Naive B cell (primary cell): Measurements from ENCODE around the gene TRAPPC10. TPM values are rescaled to one million over a fixed set of nuclear protein-coding genes. Genes with fewer than 3 reads are reported as not detected.
A peak's percentile ranks its signal among the peaks of the same experiment; 100 is the strongest.
"Not testable (repeated sequence)": the region's sequence is repeated elsewhere in the genome, so short reads cannot be mapped to it uniquely, and the experiment has no call there.

ENCODE experiments used
- ATAC-seq, 2 donors: fragments of 150-1000 bp; cut with Tn5 transposase; 2 replicates each; pipeline ENCODE4 v1.10.0; 2021; ENCODE audit warnings: low read depth in 2 of 2, mild to moderate bottlenecking in 2 of 2, moderate library complexity in 2 of 2
- DNase-seq: peaks from one replicate; pipeline ENCODE4 v3.0.0; 2022
- H3K27ac Mint-ChIP-seq, 6 donors: one replicate each; pipeline ENCODE4 v1.8.0; 2020 to 2022; ENCODE audit warnings: mild to moderate bottlenecking in 6 of 6, mixed read lengths in 6 of 6, moderate library complexity in 5 of 6, inconsistent platforms in 2 of 6
- H3K27me3 Mint-ChIP-seq, 3 donors: one replicate each; pipeline ENCODE4 v1.8.0; 2021 to 2022; ENCODE audit warnings: mixed read lengths in 3 of 3, mild to moderate bottlenecking in 1 of 3
- H3K36me3 Mint-ChIP-seq, 2 donors: one replicate each; pipeline ENCODE4 v1.8.0; 2020 to 2022; ENCODE audit warnings: mixed read lengths in 2 of 2, inconsistent platforms in 1 of 2, mild to moderate bottlenecking in 1 of 2
- H3K4me1 Mint-ChIP-seq, 3 donors: one replicate each; pipeline ENCODE4 v1.8.0; 2020 to 2022; ENCODE audit warnings: mixed read lengths in 3 of 3, inconsistent platforms in 1 of 3, mild to moderate bottlenecking in 1 of 3, moderate library complexity in 1 of 3
- H3K4me3 Mint-ChIP-seq, 8 donors: one replicate each; pipeline ENCODE4 v1.8.0; 2020 to 2022; ENCODE audit warnings: mild to moderate bottlenecking in 8 of 8, mixed read lengths in 8 of 8, moderate library complexity in 8 of 8, inconsistent platforms in 2 of 8
- H3K9me3 Mint-ChIP-seq, 7 donors: one replicate each; pipeline ENCODE4 v1.8.0; 2020 to 2022; ENCODE audit warnings: mixed read lengths in 7 of 7, mild to moderate bottlenecking in 5 of 7, inconsistent platforms in 2 of 7, moderate library complexity in 1 of 7
- polyA plus RNA-seq, 6 donors: library from polyadenylated mRNA; unstranded; fragments of 300-500 nt; fragmentation: Illumina TruSeq; gene quantifications; one replicate each; pipeline ENCODE4 v1.2.3, GENCODE V29; 2021; ENCODE audit warnings: low read depth in 6 of 6

The TRAPPC10 gene
- polyA plus RNA-seq, 6 donors from 2014 or later = 23.9 to 32.2 (median 28.0) TPM

DNA sequence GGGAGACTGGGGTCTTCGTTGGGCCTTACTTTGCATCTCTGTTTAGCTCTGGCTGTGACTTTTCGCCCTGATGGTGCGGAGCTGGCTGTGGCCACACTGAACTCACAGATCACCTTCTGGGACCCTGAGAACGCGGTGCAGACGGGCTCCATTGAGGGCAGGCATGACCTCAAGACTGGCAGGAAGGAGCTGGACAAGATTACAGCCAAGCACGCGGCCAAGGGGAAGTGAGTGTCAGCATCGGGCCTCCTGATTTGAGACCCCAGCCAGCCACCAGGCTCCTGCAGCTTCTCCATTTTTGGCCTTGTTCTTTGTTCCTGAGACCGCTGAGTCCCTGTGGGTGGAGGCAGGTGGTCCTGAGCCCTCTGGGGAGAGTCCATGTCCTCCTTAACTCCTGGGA is 110.0 kb downstream of the TRAPPC10 start:
- ATAC-seq, H3K27me3 Mint-ChIP-seq, H3K36me3 Mint-ChIP-seq, H3K4me1 Mint-ChIP-seq, H3K4me3 Mint-ChIP-seq, H3K9me3 Mint-ChIP-seq, H3K27ac Mint-ChIP-seq, DNase-seq: not testable (repeated sequence)

GRCh38 chr21:44127827-44128226 is 115.7 kb downstream of the TRAPPC10 start:
- not testable (repeated sequence) for H3K27me3 Mint-ChIP-seq, ATAC-seq, DNase-seq, H3K36me3 Mint-ChIP-seq, H3K27ac Mint-ChIP-seq, H3K4me3 Mint-ChIP-seq, H3K4me1 Mint-ChIP-seq, H3K9me3 Mint-ChIP-seq

DNA sequence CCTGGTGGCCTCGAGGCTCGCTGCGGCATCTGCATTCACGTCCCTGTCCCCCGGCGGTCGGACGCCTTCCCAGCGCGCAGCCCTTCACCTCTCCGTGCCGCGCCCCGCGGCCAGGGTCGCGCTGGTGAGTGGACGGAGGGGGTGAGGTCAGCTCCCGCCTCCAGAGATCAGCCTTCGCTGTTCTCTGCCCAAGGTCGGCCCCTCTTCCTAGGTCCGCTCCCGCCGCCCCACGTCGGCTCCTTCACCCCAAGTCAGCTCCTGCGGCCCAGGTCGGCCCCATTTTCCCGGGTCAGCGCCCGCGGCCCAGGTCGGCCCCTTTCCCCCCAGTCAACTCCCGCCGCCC is 121.6 kb downstream of the TRAPPC10 start:
- peak overlapping the region in 3 of 8 donors; percentile 41 to 51 (median 42) for H3K4me3 Mint-ChIP-seq
- H3K9me3 Mint-ChIP-seq, ATAC-seq, H3K36me3 Mint-ChIP-seq, DNase-seq, H3K4me1 Mint-ChIP-seq, H3K27me3 Mint-ChIP-seq, H3K27ac Mint-ChIP-seq: not testable (repeated sequence)

DNA sequence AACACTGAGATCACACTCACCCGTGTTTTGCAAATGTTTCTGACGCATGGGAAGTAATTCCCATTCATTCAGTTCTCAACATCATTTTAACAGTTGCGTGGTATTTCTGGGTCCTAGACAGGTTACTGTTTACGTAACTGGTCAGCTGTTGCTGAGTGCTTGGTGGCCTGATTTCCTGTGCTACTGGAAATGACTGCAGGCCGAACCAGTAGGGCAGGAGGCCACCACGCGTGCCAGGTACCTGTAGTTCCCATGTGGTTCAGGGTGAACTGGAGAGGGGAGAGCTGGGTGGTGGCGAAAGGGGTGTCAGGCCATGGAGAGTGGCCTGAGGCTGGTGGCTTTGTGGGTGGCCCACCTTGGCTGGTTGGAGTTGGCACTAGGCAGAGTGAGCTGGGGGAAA is 122.6 kb downstream of the TRAPPC10 start:
- not testable (repeated sequence) for H3K9me3 Mint-ChIP-seq, H3K36me3 Mint-ChIP-seq, DNase-seq, H3K4me1 Mint-ChIP-seq, ATAC-seq, H3K27me3 Mint-ChIP-seq, H3K4me3 Mint-ChIP-seq, H3K27ac Mint-ChIP-seq

GRCh38 chr21:44138039-44138438 is 125.9 kb downstream of the TRAPPC10 start:
- DNase-seq, H3K27ac Mint-ChIP-seq, H3K4me3 Mint-ChIP-seq, H3K9me3 Mint-ChIP-seq, H3K4me1 Mint-ChIP-seq, H3K36me3 Mint-ChIP-seq, H3K27me3 Mint-ChIP-seq: not testable (repeated sequence)
- ATAC-seq = peak; percentile 40 to 51

GRCh38 chr21:44139787-44140551 is 127.9 kb downstream of the TRAPPC10 start:
- peak in 1 of 2 donors; percentile 10 for ATAC-seq

GRCh38 chr21:44140552-44140932 is 128.4 kb downstream of the TRAPPC10 start:
- not testable (repeated sequence) for H3K27ac Mint-ChIP-seq, H3K4me3 Mint-ChIP-seq

More at GRCh38 chr21:44139787-44140551, 127.9 kb downstream of the TRAPPC10 start:
- H3K9me3 Mint-ChIP-seq, H3K27me3 Mint-ChIP-seq, H3K4me1 Mint-ChIP-seq, H3K36me3 Mint-ChIP-seq, H3K4me3 Mint-ChIP-seq: not testable (repeated sequence)
- peak overlapping the region in 3 of 6 donors; percentile 22 to 47 (median 41) for H3K27ac Mint-ChIP-seq
- peak; percentile 8 for DNase-seq

GRCh38 chr21:44142470-44142869 is 130.4 kb downstream of the TRAPPC10 start:
- H3K27me3 Mint-ChIP-seq, H3K9me3 Mint-ChIP-seq, H3K4me3 Mint-ChIP-seq: not testable (repeated sequence)

More at GRCh38 chr21:44140552-44140932, 128.4 kb downstream of the TRAPPC10 start:
- not testable (repeated sequence) for H3K27me3 Mint-ChIP-seq, DNase-seq, H3K9me3 Mint-ChIP-seq, H3K36me3 Mint-ChIP-seq, H3K4me1 Mint-ChIP-seq, ATAC-seq

DNA sequence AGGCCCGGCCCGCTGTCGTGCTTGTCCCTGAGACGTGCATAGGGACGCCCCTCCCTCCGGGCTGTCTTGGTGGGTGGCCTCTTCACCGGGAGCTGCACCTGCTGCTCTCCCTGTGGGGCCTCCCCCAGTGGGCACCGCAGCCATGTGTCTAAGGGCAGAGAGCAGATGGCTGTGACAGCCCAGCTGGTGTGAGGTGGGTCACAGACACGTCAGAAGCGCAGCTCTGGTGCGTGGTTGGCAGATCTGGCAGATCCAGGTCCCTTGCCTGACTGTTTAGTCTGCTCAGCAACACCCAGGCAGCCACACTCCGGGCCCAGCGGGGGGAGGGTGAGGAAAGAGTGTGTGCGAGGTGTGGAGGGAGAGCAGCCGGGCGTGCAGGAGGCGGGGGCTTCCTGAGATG is 131.3 kb downstream of the TRAPPC10 start:
- not testable (repeated sequence) for H3K4me3 Mint-ChIP-seq, H3K36me3 Mint-ChIP-seq, H3K9me3 Mint-ChIP-seq, H3K27ac Mint-ChIP-seq, DNase-seq, H3K27me3 Mint-ChIP-seq, H3K4me1 Mint-ChIP-seq
- peak; percentile 64 to 65 for ATAC-seq

More at GRCh38 chr21:44142470-44142869, 130.4 kb downstream of the TRAPPC10 start:
- not testable (repeated sequence) for H3K4me1 Mint-ChIP-seq, H3K36me3 Mint-ChIP-seq, DNase-seq, ATAC-seq
- H3K27ac Mint-ChIP-seq = peak overlapping the region in 2 of 6 donors; percentile 27 to 59

DNA sequence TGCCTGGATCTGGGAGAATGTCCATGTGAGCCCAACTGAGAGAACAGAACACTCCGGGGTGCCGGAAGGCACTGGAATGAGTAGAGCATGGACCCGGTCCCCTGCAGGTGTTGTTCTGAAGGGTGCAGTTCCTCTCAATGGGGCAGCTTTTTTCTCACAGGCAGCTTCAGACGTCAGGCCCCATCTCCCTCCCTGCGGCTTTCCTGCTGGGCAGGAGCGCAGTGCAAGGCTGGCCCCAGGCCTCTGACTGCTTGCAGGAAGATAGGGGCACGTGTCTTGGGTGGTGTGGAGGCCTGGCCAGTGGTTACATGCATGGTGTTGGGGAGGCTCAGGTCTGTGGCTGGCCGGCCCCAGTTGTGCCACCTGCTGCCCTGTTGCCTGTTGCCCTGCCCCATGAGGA is 131.9 kb downstream of the TRAPPC10 start:
- H3K4me3 Mint-ChIP-seq, H3K27me3 Mint-ChIP-seq, DNase-seq, H3K9me3 Mint-ChIP-seq, H3K36me3 Mint-ChIP-seq, H3K4me1 Mint-ChIP-seq: not testable (repeated sequence)
- peak; percentile 12 to 22 for ATAC-seq
- peak overlapping the region in 3 of 6 donors; percentile 60 to 93 (median 81) for H3K27ac Mint-ChIP-seq

DNA sequence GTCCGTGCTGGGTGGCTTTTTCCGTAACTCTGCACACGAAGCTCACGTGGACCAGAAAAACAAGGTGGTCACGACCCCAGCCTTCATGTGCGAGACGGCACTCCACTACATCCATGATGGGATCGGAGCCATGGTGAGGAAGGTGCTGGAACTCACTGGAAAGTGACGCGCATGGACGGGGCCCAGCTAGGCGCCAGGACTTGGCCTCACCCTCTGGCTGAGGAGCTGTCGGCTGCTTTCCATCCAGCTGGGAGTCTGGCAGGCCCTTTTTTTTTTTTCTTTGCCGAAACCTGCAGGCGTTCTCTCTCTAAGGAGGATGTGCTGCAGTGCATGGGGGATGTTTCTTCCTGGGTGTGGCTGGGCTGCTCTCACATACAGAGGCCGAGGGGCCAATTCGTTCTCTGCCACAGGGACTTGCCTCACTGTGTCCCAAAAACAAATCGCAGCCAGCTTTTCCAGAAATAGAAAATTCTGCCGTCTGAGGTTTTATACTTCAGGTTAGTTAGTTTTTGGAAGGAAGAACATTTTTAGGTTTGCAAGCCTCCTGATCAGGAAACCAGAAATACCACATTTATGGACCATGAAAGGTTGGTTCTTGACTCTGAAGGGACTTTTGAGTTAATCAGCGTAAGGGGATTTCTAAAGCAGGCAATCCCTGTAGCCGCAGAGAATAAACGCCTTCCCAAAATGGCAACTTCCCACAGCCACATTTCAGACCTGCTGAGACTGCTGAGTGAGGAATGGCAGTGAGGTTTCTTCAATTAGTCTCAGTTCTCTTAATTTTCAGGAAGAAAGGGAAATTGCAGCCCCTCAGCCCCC is 132.9 kb downstream of the TRAPPC10 start:
- ATAC-seq = peak; percentile 24
- H3K9me3 Mint-ChIP-seq, DNase-seq, H3K4me3 Mint-ChIP-seq, H3K27me3 Mint-ChIP-seq, H3K36me3 Mint-ChIP-seq, H3K4me1 Mint-ChIP-seq, H3K27ac Mint-ChIP-seq: not testable (repeated sequence)

DNA sequence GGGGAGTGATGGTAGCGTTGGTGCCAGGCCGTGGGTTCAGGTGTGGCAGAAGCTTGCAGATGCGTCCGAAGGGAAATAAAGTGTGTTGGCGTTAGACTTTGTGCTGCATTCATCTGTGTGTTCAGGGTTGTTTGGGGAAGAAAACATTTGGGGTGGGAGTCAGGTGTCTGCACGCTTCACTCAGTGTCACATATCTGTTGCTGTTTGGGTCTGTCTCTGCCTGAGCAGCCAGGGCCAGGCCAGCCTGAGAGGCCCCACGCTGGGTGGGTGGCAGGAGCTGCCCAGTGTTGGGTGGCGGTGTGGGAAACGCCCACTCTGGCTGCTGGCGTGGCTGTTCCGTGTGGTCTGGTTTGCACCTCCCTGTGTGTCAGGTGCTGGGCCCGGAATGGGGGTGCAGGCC is 133.5 kb downstream of the TRAPPC10 start:
- not testable (repeated sequence) for H3K9me3 Mint-ChIP-seq, H3K36me3 Mint-ChIP-seq, H3K4me1 Mint-ChIP-seq, DNase-seq, H3K27me3 Mint-ChIP-seq, H3K27ac Mint-ChIP-seq, H3K4me3 Mint-ChIP-seq
- ATAC-seq = peak; percentile 51 to 60

GRCh38 chr21:44147108-44147507 is 135.0 kb downstream of the TRAPPC10 start:
- not testable (repeated sequence) for H3K36me3 Mint-ChIP-seq, ATAC-seq, H3K9me3 Mint-ChIP-seq, H3K27ac Mint-ChIP-seq, H3K4me3 Mint-ChIP-seq, DNase-seq, H3K4me1 Mint-ChIP-seq, H3K27me3 Mint-ChIP-seq

GRCh38 chr21:44150255-44150654 is 138.1 kb downstream of the TRAPPC10 start:
- not testable (repeated sequence) for ATAC-seq, H3K36me3 Mint-ChIP-seq, DNase-seq, H3K4me3 Mint-ChIP-seq, H3K27me3 Mint-ChIP-seq, H3K9me3 Mint-ChIP-seq, H3K4me1 Mint-ChIP-seq, H3K27ac Mint-ChIP-seq
